NCI-H1930 (cell line): ENCODE measurements around the gene NR2F2.
A peak's percentile ranks its signal among the peaks of the same experiment; 100 is the strongest.

Experiments
- DNase-seq, 2 experiments: peaks; one replicate each; lab custom pipeline; 2025; lab: John Stamatoyannopoulos, UW

The NR2F2 gene

DNA sequence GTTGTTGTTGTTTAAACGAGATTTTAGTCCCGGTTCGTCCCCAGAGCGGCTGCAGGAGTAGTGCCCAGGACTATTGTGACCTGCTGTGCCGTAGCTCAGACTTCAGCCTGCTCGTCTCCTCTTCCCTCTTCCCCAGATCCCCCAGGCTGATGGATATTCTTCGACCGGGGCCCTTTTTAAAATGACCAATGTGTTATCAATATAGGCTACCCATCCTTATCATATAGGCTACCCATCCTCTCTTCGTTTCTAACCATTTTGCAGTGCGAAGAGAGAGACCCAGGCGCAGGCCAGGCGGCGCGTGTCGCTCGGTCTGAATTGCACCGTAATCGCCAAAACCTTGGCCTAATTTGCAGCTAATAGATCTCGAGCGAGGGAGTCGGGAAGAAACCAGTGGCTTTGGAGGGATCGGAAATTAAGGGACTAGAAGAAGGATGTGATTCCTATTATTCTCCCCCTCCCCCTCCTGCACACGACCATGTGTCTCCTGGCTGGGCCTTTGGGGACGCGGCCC, 23.0 kb downstream of the NR2F2 start:
- no peak for DNase-seq

- no peak for DNase-seq
Observed at GRCh38 chr15:96353930-96354730, 23.6 kb downstream of the NR2F2 start.

- DNase-seq, result no peak
Observed at GRCh38 chr15:96354731-96355567, 24.4 kb downstream of the NR2F2 start.

- DNase-seq, result no peak
Observed at GRCh38 chr15:96355568-96356187, 25.2 kb downstream of the NR2F2 start.

DNA sequence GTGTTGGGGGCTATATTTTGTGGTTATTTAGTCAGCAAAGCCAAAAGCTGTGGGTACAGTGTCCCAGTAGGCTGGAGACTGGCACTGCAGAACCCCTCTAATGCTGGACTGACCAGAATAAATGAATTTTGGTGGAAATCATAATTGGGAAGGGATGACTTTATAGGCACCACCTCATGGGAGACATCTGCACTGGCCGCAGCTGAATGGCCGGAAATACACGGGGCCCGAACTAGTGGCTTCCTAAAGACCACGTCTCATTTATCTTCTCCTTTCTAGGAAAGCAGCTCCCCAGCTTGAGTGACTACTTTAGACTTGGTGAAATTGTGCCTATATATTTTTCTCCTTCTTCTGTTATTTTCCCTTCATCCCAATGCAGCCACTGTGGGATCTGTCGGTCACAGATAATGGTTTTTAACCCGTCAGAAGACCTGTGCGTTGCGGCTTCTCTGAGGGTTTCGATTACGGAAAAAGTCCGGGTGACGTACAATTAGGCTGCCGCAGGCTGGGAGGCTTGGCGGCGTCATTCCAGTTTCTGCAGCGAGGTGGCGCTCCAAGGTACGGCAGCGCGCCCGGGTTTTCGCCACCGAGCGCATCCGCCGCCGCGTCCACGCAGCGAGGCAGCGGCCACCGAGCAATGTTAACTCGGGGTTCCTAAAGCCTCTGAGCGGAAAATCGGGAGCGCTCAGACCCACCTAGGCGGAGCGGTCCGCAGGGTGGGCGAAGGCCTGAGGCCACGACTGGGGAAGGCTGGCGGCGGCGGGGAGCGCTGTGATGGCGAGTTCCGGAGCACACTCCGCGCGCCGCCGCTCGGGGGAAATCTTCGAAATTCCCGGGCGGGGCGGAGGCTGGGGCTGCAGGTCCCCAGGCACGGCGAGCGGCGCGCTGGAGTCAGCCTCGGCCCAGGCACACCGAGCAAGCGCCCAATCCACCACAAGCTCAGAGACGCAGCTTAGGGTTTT, 26.3 kb downstream of the NR2F2 start:
- DNase-seq, result peak; percentile 30 to 59

DNA sequence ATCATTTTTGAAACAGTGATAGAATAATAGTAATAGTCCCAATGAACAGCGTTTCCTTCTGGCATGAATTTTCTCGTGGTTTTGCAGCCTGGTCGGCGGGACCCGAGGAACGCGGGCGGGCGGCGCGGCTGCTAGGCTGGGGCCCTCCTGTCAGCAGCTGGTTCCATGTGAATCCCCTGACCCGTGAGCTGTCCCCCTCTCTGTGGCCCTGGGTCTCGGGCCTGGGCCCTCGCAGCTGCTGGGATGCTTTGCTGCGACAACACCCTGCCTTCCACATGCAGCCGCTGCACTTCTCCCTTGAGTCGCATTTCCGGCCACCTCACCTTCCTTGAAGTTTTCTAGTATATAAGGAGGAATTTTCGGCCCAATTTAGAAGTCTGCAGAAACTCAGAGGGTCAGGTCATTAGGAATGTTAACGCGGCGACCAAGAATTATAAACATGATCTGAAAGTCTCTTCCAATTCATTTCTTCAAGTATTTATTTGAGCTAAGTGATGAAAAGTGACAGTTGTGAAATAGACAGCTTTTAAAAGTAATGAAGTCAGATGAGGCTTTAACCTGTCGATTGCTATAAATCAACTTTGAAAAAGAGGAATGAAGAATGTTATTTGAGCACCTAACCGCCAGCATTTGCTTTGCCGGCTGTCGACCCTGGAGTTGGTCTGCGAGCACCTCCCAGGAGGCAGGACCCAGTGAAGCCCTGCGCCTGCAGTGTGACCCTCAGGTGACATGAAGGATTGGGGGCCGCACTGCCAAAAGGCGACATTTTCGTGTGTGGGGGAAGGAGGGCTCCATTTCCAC, 27.7 kb downstream of the NR2F2 start:
- no peak for DNase-seq

GRCh38 chr15:96358821-96359615, 28.5 kb downstream of the NR2F2 start:
- DNase-seq, result no peak

DNA sequence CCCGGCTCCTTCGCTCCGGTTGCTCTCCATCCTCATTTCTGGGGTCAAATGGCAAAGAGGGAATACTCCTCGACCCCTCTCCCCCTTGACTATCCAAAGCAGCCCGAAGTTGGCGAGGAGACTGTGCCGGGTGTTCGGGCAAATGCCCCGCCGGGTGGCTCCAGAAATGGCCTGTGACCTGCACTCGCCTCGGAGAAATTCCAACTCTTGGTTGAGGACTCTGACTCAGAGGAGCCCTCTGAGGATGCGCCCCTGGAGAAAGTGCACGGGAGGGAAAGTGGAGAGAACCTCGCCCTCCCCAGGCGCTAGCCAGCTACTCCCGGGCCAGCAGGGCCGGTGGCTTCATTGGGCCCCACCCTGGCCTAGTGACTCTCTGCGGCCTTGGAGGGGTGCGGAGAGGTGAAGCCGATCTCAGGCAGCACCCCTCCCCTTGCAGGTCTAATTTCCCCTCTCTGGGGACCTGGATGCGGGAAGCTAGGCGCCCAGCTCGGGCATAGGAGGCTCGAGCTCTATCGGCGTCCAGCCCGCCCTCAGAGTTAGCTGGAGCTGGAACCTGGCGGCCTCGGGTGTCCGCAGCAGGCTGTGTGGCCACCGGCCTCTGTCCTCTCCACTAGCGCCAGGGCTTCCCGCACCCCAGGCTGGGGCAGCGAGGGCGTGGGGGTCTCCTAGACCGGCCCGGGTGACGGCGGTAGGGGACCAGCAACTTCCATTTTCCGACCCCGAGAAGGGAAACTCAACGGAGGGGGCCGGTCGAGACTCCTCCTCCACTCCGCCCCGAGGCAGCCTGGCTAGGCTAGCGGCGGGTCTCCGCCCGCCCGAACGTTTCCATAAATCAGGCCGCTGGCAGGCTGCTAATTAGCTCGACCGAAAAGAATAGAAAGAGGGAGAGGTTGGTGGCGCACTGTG, 29.4 kb downstream of the NR2F2 start:
- DNase-seq, result no peak

- DNase-seq, result no peak
Observed at GRCh38 chr15:96360581-96361308, 30.2 kb downstream of the NR2F2 start.

DNA sequence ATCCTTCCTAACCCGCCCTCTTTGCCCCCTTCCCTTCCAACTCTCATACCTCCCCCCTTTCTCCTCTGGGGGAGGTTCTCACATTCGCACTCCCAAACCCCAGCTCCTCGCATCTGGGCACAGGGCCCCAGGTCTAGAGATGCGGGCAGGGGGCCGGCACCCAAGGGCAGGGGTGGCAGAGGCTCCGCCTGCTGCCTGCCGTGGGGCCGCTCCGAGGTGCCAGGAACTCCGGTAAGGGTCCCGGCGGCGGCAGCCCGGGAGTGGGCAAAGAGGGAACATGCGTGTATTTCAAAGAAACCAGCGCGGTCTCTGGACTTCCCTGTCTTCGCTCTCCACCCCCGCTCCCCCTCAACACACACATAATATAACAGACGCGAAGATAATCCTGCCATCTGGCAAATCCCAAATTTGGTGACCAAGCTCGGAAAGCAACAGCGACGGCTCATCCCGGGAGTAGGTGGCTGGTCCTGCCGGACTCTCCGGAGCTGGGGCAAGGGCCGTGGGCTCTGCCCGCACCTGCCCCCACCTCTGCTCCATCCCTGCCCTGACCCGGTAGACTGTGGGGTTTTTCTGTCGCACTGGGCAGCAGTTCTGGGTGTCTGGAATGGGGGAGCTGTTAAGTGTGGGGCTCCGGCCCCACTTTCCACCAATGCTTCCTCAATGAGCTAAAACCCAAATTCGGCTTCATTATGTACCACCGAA, 31.0 kb downstream of the NR2F2 start:
- no peak for DNase-seq

GRCh38 chr15:96362011-96362754, 31.7 kb downstream of the NR2F2 start:
- DNase-seq, result no peak

GRCh38 chr15:96362755-96363651, 32.5 kb downstream of the NR2F2 start:
- no peak for DNase-seq

DNA sequence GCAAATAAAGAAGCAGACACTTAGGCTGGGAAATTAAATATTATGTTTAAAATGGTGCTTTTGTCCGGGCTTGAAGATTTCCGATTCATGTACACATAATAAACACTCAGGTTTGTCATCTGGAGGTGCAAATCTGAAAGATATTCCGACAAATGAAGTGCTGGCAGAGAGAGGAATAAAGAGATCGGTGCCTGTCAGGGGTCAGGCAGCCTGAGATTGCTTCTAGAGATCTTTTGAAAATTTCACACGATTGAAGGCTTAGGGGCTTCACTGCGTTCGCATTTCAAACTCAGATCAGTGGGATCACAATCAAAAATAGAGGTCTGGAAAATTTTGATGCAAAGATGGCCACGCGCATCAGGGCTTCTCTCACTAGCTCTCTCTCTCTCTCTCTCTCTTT, 33.2 kb downstream of the NR2F2 start:
- DNase-seq, result no peak

DNA sequence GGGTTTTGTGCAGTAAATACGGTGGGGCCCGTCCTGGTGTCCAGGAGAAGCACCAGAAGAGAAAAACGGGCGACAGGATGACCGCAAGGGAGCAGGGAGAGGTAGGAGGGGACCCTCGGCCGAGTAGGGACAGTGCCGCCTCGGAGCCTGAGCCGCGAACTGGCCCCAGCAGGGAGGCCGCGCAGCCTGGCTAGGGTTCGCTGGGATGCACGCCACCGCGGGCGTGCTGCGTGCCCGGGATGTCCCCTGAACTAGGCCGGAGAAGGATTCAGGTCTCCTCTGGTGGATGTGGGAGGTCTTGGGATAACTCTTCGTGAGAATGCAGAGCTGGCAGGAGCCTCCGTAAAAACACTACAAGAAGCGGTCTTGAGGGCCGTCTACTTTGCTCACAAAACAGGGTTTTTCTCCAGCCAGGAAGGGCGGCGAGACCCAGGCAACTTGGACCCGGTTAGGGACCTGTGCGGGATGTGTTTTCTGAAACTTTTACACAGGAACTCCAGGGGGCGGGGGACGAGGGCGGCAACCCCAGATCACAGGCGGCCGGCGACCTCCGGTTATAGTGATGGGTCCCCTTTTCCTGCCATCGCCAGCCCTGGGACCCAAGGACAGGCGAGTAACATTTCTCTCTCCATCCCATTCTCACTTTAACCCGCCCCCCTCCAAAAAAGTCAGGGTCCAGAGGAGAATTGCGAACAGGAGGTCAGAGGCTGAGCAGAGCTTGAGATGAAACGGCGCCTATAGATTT, 35.5 kb downstream of the NR2F2 start:
- no peak for DNase-seq

- DNase-seq, result no peak
Observed at GRCh38 chr15:96366526-96366877, 36.0 kb downstream of the NR2F2 start.
